HepG2 (cell line): ENCODE data around the gene FRMD3. TPM values are rescaled to one million over a fixed set of nuclear protein-coding genes. Genes with fewer than 3 reads are reported as not detected.

ENCODE experiments used
- ATAC-seq: fragments of 200-7000 bp; cut with Tn5 transposase; 3 replicates; pipeline ENCODE4 v1.9.1; 2020; ENCODE audit warnings: mild to moderate bottlenecking, moderate library complexity
- BruUV-seq: library from RNA; stranded (reverse); fragments of 400-500 nt; replicated peaks from 2 replicates; lab custom pipeline; 2021; lab: Mats Ljungman, UMichigan
- CTCF ChIA-PET: fragments of 300-600 bp; formaldehyde crosslinking; extraction: SDS; loops from one replicate; lab custom pipeline; 2021; ENCODE audit warnings: low total read pairs, inconsistent platforms, low intra/inter-chr PET ratio; lab: Yijun Ruan, JAX
- POLR2A ChIA-PET: fragments of 350-600 bp; sonication (Branson Sonifier 250); formaldehyde crosslinking; loops from one replicate; lab custom pipeline; 2020; ENCODE audit warnings: antibody characterized with exemption, inconsistent platforms; lab: Yijun Ruan, JAX
- DNase-seq: peaks from one replicate; pipeline ENCODE4 v3.0.0-alpha.2; 2015; ENCODE audit warnings: low spot score
- FAIRE-seq: peaks from 3 replicates; lab custom pipeline; 2011; peaks lifted over from hg19 to GRCh38; lab: Jason Lieb, UNC
- H2AFZ ChIP-seq: one replicate; pipeline ENCODE4 v1.6.1; 2011; ENCODE audit warnings: low read length, inconsistent platforms
- H3K27ac ChIP-seq: fragments of 300-600 bp; 3 replicates; pipeline ENCODE4 v1.8.0; 2011; ENCODE audit warnings: mixed run types, mild to moderate bottlenecking, mixed read lengths, low read length, inconsistent platforms; ENCODE audit not compliant: insufficient read depth; ENCODE audit errors: extremely low read length
- H3K27me3 ChIP-seq, 2 experiments: fragments of 200-600 bp in 1 of 2; 2 replicates in 1 of 2; 3 replicates in 1 of 2; pipeline versions ENCODE4 v1.6.0 to v1.8.0; 2011; ENCODE audit warnings: low read length in 2 of 2, mild to moderate bottlenecking in 2 of 2, moderate library complexity in 2 of 2, inconsistent platforms in 1 of 2; ENCODE audit not compliant: insufficient read depth in 2 of 2, control insufficient read depth in 1 of 2
- H3K36me3 ChIP-seq, 2 experiments: fragments of 200-600 bp in 1 of 2; replicated peaks in 1 of 2; 2 replicates in 1 of 2; 3 replicates in 1 of 2; pipeline versions ENCODE4 v1.5.1 to v1.8.0; 2011; ENCODE audit warnings: low read length in 2 of 2, inconsistent platforms in 1 of 2; ENCODE audit not compliant: insufficient read depth in 2 of 2, control insufficient read depth in 1 of 2
- H3K4me1 ChIP-seq: 2 replicates; pipeline ENCODE4 v1.5.1; 2012; ENCODE audit warnings: low read length, inconsistent platforms; ENCODE audit not compliant: insufficient read depth
- H3K4me2 ChIP-seq: 2 replicates; pipeline ENCODE4 v1.6.0; 2011; ENCODE audit warnings: low read depth, low read length, inconsistent platforms
- H3K4me3 ChIP-seq, 3 experiments: fragments of 200-600 bp in 1 of 3; sonication (generic), shearing (Covaris generic) in 1 of 3; replicated peaks in 1 of 3; 2 replicates each; pipeline ENCODE4 v1.5.1; 2011 to 2016; ENCODE audit warnings: low read length in 3 of 3, inconsistent platforms in 2 of 3, low read depth in 2 of 3, mild to moderate bottlenecking in 2 of 3, control low read depth in 1 of 3, mixed read lengths in 1 of 3; ENCODE audit not compliant: insufficient read depth in 1 of 3
- H3K79me2 ChIP-seq: one replicate; pipeline ENCODE4 v1.6.1; 2011; ENCODE audit warnings: low read length, inconsistent platforms; ENCODE audit not compliant: insufficient read depth
- H3K9ac ChIP-seq: 2 replicates; pipeline ENCODE4 v1.6.0; 2011; ENCODE audit warnings: mild to moderate bottlenecking, low read depth, low read length, inconsistent platforms; ENCODE audit not compliant: insufficient read depth
- H3K9me3 ChIP-seq: 2 replicates; pipeline ENCODE4 v1.5.1; 2012; ENCODE audit warnings: mild to moderate bottlenecking, low read length
- H4K20me1 ChIP-seq: 2 replicates; pipeline ENCODE4 v1.6.0; 2011; ENCODE audit warnings: inconsistent platforms, mild to moderate bottlenecking, low read length, moderate library complexity; ENCODE audit not compliant: insufficient read depth
- MEIS1 ChIP-seq: sonication (generic); formaldehyde crosslinking; IDR thresholded peaks from 2 replicates; pipeline ENCODE4 v1.9.0; 2021; ENCODE audit warnings: mild to moderate bottlenecking, missing genetic modification reagents, moderate library complexity, borderline replicate concordance
- NR1H2 ChIP-seq: sonication (generic); formaldehyde crosslinking; IDR thresholded peaks from 2 replicates; pipeline ENCODE4 v1.8.1; 2022; ENCODE audit warnings: low read depth, missing genetic modification reagents, borderline replicate concordance
- STAG1 ChIP-seq: sonication (generic); formaldehyde crosslinking; IDR thresholded peaks from 2 replicates; pipeline ENCODE4 v1.4.0; 2020; ENCODE audit warnings: missing genetic modification reagents
- WGBS: methylation state at CpG from one replicate; pipeline ENCODE4 v1.1.6; 2017; ENCODE audit warnings: low lambda C conversion rate; 5-methylcytosine and 5-hydroxymethylcytosine counted together
- in situ Hi-C: cut with HindIII; loops from 2 replicates; pipeline ENCODE4 v1.10.0; 2017; ENCODE audit warnings: low pct_unique_long_range_greater_than_20kb; ENCODE audit not compliant: extremely low pct_ligation_motif_present
- intact Hi-C: fragments of 100-400 bp; cut with micrococcal nuclease; formaldehyde crosslinking; loops from one replicate; pipeline ENCODE4 v1.10.0; 2022; ENCODE audit not compliant: unreplicated experiment
- polyA plus RNA-seq, 8 experiments: library from polyadenylated mRNA; depleted of rRNA in 3 of 8; stranded (reverse) in 7 of 8; unstranded in 1 of 8; fragments of >200 nt; fragmentation: Illumina TruSeq in 4 of 8; extraction: Trizol in 4 of 8; gene quantifications; 2 replicates each; pipeline versions ENCODE4 v1.2.1 to v1.2.3, GENCODE V29; 2011 to 2016; ENCODE audit warnings: low read depth in 4 of 8, missing spikeins in 1 of 8, mixed read lengths in 1 of 8; ENCODE audit not compliant: insufficient read depth in 1 of 8
- total RNA-seq, 5 experiments: library from RNA; depleted of rRNA; stranded (reverse); fragments of >200 nt; fragmentation: Illumina TruSeq; extraction: Trizol; gene quantifications; 2 replicates each; pipeline ENCODE4 v1.2.3, GENCODE V29; 2016; ENCODE audit warnings: low read depth in 1 of 5
- TF ChIP-seq, protein P1 (sequence below): sonication (generic); formaldehyde crosslinking; conservative IDR thresholded peaks from 2 replicates; pipeline ENCODE4 v1.8.0; 2022; ENCODE audit warnings: low read depth, missing genetic modification reagents

The FRMD3 gene
- total and polyA plus RNA-seq, 2 of the 13 experiments (the other 11 are each of a cell fraction or from before 2014, with no cell fraction given) = 3.2 to 7.7 TPM

GRCh38 chr9:83323148-83323547 is 215.1 kb downstream of the FRMD3 start:
- H3K9ac ChIP-seq = no peak overlapping the region
- peaks cover 26% of the 10 kb centered on the region for H3K4me1 ChIP-seq
- ChIA-PET POLR2A (no interaction called here), CTCF (no interaction called here)
- no peaks in the 10 kb centered on the region for H3K79me2 ChIP-seq
- WGBS = 95% methylated on average over 3 of the region's 3 CpGs
- no peak overlapping the region for H2AFZ ChIP-seq
- intact Hi-C loops (no loop called here), in situ Hi-C loops (loop anchor here (10.0 kb wide), 1 partner anchor 62 kb away; no protein-coding TSS in a partner anchor)
- DNase-seq = no peak
- H4K20me1 ChIP-seq = no peaks in the 10 kb centered on the region
- TF ChIP-seq, protein P1, sequence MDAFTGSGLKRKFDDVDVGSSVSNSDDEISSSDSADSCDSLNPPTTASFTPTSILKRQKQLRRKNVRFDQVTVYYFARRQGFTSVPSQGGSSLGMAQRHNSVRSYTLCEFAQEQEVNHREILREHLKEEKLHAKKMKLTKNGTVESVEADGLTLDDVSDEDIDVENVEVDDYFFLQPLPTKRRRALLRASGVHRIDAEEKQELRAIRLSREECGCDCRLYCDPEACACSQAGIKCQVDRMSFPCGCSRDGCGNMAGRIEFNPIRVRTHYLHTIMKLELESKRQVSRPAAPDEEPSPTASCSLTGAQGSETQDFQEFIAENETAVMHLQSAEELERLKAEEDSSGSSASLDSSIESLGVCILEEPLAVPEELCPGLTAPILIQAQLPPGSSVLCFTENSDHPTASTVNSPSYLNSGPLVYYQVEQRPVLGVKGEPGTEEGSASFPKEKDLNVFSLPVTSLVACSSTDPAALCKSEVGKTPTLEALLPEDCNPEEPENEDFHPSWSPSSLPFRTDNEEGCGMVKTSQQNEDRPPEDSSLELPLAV (CRISPR knock-in tag) = no peak
- no peak for TF ChIP-seq MEIS1 (CRISPR knock-in tag)
- H3K9me3 ChIP-seq = no peaks in the 10 kb centered on the region
- no peak overlapping the region for H3K4me2 ChIP-seq
- BruUV-seq = no TSS peak
- FAIRE-seq = no peak
- no peak overlapping the region for H3K27ac ChIP-seq
- H3K36me3 ChIP-seq = no peaks in the 10 kb centered on the region
- no peak for ATAC-seq
- no peak overlapping the region for H3K4me3 ChIP-seq
- no peaks in the 10 kb centered on the region for H3K27me3 ChIP-seq

DNA sequence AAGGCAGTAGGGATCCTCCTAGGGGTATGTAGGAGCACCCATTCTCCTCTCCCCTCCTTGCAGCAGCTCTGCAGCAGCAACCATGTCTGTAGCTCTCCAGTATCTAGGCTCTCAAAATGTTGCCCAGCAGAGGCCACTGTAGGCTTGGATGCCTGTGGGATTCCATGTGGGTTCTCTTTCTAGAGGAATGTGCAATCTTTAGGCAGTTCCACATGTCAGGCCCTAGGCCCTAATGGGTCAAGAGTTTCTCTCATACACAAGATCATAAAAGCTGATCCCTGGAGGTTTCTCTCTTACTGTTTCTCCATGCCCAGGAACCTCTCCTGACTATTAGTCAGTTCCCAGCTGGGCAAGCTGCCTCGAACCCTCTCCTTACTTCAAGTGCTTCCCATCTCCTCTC is 215.8 kb downstream of the FRMD3 start:
- H3K27me3 ChIP-seq = no peaks in the 10 kb centered on the region; a peak in 1 of 5 replicates
- TF ChIP-seq NR1H2 (CRISPR knock-in tag) = no peak
- TF ChIP-seq STAG1 (CRISPR knock-in tag) = peak; percentile 32; the same call in 1 of the 2 replicates
- no TSS peak for BruUV-seq
- no peak overlapping the region for H2AFZ ChIP-seq
- no peak overlapping the region for H3K4me3 ChIP-seq
- ChIA-PET CTCF (no interaction called here), POLR2A (no interaction called here)
- H3K9me3 ChIP-seq = no peaks in the 10 kb centered on the region
- H3K4me2 ChIP-seq = no peak overlapping the region
- DNase-seq (peak; percentile 7), ATAC-seq (peak; percentile 62), FAIRE-seq (no peak)
- H3K9ac ChIP-seq = no peak overlapping the region
- in situ Hi-C loops (loop anchor here (10.0 kb wide), 1 partner anchor 62 kb away; no protein-coding TSS in a partner anchor), intact Hi-C loops (no loop called here)
- no peaks in the 10 kb centered on the region for H4K20me1 ChIP-seq
- WGBS = 95% methylated on average over 1 of the region's 1 CpG
- H3K27ac ChIP-seq = no peak overlapping the region
- H3K79me2 ChIP-seq = no peaks in the 10 kb centered on the region
- H3K4me1 ChIP-seq = peaks cover 19% of the 10 kb centered on the region
- H3K36me3 ChIP-seq = no peaks in the 10 kb centered on the region
